Activated CD8-positive, alpha-beta memory T cell treated with anti-CD3 and anti-CD28 coated beads, Interleukin-2, amount 50 U/mL, for 4 hours (primary cell): ENCODE measurements around the gene TUBGCP3.
"Not testable (repeated sequence)": the region's sequence is repeated elsewhere in the genome, so short reads cannot be mapped to it uniquely, and the experiment has no call there.

ENCODE experiments used
- DNase-seq: peaks from one replicate; pipeline ENCODE4 v3.0.0-alpha.2; 2020

The TUBGCP3 gene

DNA sequence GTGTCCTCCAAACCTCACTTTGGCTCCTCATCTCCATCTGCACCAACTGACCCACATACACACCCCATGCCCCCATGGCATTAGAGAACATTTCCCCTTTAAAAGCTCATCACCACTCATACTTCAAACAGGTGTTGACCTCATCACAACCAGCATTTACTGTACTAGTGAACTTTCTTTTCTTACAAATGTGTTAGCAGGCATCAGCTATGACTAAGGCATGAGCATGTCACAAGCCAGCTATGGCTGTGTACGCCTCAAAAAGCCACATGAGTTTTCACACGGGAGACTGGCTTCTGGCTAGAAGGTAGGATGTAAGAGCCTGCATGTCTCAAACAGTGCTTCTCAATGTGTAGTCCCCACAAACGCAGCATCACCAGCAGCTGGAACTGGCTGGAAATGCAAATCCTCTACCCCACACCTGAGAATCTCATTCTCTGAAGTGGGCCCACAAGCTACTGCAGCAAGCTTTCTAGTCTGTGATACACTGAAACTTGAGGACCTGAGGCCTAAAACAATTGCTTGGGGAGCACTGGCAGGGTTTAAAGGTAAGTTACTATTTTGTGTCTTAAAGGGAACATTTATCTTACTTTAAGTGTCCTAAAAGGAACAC, 66.8 kb downstream of the TUBGCP3 start:
- no peak for DNase-seq

GRCh38 chr13:112519517-112520060, 68.4 kb downstream of the TUBGCP3 start:
- DNase-seq: no peak

DNA sequence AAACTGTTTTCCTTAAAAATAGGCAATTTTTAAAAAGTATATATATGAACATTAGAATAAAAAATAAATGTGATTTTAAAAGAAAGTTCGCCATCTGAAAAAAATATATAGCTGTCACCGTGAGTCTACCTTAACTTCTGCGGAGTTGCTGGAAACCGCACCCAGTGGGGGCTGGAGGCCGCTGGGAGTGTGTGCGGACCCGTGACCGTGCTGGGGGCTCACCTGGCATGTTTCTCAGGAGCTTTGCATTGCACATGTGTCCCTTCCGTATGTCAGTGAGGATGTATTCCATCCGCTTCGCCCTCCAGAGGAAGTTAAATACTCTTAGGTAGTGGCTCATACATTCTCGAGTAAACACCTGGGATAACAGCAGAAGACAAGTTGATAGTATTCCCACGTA, 71.7 kb downstream of the TUBGCP3 start:
- no peak for DNase-seq

GRCh38 chr13:112513761-112514160, 74.2 kb downstream of the TUBGCP3 start:
- DNase-seq: no peak

DNA sequence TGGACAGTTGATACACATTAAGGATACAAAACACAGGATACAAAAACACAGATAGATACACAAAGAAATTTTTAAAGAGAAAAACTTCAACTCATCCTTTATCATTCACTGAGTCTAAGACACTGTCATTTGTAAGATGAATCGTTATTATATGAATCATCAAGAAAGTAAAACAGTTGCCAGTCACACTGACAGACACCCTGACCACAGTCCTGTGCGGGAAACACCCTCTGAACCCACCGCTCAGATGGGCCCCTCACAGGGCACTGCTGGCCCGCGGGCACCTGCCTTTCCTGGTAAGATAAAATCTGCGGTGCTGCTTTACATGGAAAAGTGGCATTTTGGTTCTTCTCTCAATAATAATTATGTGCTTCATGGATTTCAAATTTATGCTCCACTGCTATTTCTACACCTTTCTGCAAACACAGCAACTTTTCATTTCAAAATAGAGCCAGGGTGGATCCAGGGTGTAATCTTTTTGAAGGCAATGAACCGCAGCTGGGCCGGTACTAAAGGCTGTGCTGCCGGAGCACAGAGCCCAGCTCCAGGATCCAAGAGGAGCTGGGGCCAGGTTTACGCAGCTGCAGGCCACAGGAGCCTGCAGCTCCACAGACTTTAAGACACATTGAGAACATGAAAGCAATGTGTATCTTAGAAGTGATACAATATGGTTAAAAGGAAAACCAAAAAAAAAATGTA, 76.8 kb downstream of the TUBGCP3 start:
- DNase-seq: no peak

GRCh38 chr13:112510002-112510780, 77.8 kb downstream of the TUBGCP3 start:
- DNase-seq: no peak

DNA sequence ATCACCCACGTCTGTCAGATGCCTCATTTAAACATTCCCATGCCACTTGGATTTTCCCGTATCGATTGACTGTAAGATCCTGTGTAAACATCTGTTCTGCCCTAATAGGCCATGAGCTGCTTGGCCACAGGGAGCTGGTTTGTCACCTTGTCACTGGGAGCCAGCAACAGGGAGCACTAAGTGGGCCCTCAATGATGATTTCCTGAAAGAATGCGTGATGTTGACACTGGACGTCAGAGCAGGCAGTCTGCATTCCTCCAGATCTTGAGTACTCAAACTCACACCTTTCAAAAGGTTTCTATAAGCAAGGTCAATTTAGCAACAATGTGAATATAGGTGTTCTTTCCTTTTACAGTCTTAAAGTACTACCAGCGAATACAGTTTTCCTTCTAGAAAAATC, 78.8 kb downstream of the TUBGCP3 start:
- no peak for DNase-seq

GRCh38 chr13:112506046-112506445, 81.9 kb downstream of the TUBGCP3 start:
- no peak for DNase-seq

- no peak for DNase-seq
Measured at GRCh38 chr13:112496166-112496565, 91.8 kb downstream of the TUBGCP3 start.

GRCh38 chr13:112495465-112495864, 92.5 kb downstream of the TUBGCP3 start:
- no peak for DNase-seq

DNA sequence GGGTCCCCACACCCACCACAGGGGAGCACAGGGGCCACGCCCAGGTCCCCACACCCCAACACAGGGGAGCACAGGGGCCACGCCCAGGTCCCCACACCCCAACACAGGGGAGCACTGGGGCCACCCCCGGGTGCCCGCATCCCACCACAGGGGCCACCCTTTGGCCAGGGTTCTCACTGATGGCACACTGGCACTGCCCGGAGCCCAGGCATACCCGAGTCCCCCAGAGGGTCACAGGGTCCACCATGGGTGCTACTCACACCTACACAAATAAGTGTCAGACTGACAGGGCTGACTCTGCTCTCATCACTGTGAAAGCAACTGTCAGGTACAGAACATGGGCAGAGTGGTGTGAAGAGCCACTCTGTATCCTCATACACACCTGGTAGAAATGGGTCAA, 98.8 kb downstream of the TUBGCP3 start:
- no peak for DNase-seq

- not testable (repeated sequence) for DNase-seq
Measured at GRCh38 chr13:112488343-112489050, 99.5 kb downstream of the TUBGCP3 start.

- no peak for DNase-seq
Measured at GRCh38 chr13:112487127-112487517, 100.8 kb downstream of the TUBGCP3 start.

- no peak for DNase-seq
Measured at GRCh38 chr13:112486386-112487126, 101.4 kb downstream of the TUBGCP3 start.

DNA sequence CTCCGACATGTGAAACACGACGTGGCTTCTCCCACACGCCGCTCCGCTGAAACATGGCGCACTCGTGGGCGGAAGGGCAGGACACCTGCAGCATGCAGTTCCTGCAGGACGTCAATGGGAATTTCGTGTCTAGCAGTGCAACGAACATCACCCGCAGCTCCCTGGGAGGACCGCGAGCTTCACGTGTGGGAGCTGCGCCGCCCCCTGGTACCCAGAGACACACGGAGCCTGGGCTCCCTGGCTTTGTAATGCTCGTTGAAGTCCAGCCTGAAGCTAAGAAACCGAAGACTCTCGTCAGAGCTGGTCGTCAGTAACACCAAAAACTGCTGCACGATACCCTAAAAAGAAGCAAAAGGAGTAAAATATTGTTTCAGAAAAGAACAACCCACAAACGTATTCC, 102.1 kb downstream of the TUBGCP3 start:
- DNase-seq: not testable (repeated sequence)

DNA sequence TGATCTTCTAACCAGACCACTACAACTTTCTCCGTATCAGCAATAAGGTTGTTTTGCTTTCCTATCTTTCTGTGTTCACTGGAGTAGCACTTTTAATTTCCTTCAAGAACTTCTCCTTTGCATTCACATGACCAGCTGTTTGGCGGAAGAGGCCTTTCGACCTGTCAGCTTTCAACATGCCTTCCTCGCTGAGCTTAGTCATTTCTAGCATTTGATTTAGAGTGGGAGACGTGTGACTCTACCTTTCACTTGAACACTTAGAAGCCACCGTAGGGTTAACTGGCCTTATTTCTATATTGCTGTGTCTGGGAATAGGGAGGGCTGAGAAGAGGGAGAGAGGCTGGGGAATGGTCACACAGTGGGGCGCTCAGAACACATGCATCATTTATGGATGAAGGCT, 104.7 kb downstream of the TUBGCP3 start:
- no peak for DNase-seq

- no peak for DNase-seq
Measured at GRCh38 chr13:112481458-112481857, 106.5 kb downstream of the TUBGCP3 start.

DNA sequence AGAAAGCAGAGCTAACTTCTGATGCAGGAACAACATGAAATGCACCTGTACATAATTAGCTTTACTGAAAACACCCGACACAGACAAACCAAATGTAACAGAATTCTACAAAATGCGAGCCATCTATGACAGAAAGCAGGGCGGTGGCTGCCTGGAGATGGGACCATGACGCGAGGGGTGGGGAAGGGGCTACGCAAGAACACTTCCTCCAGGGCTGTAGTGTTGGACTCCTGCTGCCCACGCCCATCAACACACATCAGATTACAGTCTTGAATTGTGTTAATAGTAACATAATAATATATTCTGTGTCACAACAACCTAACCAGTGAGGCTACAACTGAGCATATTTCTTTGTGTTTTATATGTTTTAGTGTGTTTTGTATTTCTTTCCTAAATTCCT, 108.6 kb downstream of the TUBGCP3 start:
- no peak for DNase-seq

DNA sequence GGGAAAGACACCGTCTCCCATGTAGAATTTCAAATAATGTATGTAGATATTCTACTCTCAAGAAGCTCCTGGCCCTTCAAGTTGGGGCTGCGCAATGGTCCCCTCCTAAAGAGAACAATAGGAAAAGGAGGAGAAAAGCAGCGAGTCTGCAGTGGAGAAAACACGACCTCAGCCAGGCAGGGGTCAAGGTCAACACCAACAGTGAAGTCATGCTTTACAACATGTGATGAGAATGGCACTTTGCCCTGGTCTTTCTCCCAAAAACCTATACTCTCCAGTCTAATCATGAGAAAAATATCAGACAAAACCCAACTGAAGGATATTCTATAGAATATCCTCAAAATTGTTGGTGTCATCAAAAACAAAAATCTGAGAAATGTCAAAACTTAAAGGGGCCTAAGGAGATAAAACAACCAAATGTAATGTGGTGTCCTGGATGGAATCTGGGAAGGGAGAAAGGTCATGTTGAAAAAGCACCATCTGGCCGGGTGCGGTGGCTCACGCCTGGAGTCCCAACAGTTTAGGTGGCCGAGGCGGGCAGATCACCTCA, 110.8 kb downstream of the TUBGCP3 start:
- no peak for DNase-seq

GRCh38 chr13:112475889-112476288, 112.1 kb downstream of the TUBGCP3 start:
- no peak for DNase-seq

GRCh38 chr13:112474869-112475268, 113.1 kb downstream of the TUBGCP3 start:
- DNase-seq: no peak

DNA sequence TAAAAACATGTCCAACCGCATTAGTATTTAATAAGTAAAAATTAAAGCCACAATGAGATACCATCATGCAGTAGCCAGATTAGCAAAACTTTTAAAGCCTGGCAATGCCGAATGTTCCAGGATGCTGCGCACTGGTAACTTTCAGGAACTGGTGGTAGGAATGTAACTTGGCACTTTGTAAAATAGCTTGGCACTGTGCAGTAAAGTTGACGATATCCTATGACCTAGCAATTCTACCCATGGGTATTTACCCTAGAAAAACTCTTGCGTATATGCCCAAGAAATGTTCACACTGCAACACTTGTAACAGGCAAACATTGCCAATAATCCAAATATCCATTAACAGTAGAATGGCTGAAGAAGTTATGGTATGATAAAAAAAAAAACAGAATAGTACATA, 114.1 kb downstream of the TUBGCP3 start:
- DNase-seq: no peak
